Measurements from ENCODE around the gene SPZ1. TPM values are rescaled to one million over a fixed set of nuclear protein-coding genes. Genes with fewer than 3 reads are reported as not detected.

The SPZ1 gene
- total RNA-seq, 1 experiment from 2014 or later, result not detected

DNA sequence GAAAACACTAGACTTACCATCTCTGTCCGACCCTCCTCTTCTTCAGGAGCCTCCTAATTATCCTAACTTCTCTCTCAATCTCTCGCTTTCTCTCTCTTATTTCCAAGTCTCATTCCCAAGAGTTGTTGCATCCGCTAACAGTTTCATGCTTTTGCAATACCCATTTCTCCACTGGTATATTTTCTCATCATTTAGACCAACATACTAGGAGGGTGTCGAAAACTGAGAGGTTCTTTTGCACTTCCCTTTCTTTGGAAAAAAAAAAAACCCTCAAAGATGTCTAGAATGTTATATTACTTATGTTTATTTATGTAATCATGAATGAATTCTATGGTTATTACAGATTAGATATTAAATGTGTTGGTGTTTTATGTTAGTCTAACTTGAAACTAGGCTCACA lies 35.9 kb downstream of the SPZ1 start:
- Histone ChIP-seq H2AFZ (ENCODE audit: low read depth, low read length, poor library complexity, severe bottlenecking) (no peak overlapping the region), H3K79me2 (ENCODE audit: insufficient read depth, low read length) (no peaks in the 10 kb centered on the region), H3K9ac (ENCODE audit: low read length) (no peak overlapping the region), H3K36me3 (ENCODE audit: control insufficient read depth in 1 of 2, insufficient read depth in 2 of 2, low read length in 2 of 2) (no peaks in the 10 kb centered on the region), H3K4me3 (replicated peaks in 1 of 2; ENCODE audit: low read depth in 1 of 2, low read length in 2 of 2) (no peak overlapping the region), H3K27ac (ENCODE audit: low read depth, low read length) (no peak overlapping the region), H3K4me1 (ENCODE audit: control insufficient read depth in 1 of 2, insufficient read depth in 2 of 2, low read length in 2 of 2) (no peaks in the 10 kb centered on the region), H3K27me3 (ENCODE audit: insufficient read depth, low read length) (no peaks in the 10 kb centered on the region), H3K9me3 (ENCODE audit: control insufficient read depth in 1 of 2, insufficient read depth in 1 of 2, low read depth in 1 of 2, low read length in 2 of 2) (no peaks in the 10 kb centered on the region), H3K4me2 (ENCODE audit: low read length) (no peak overlapping the region), H3K9me2 (ENCODE audit: insufficient read depth) (no peaks in the 10 kb centered on the region), H4K20me1 (ENCODE audit: insufficient read depth) (no peaks in the 10 kb centered on the region)
- ChIA-PET RAD21 (ENCODE audit: low non-redundant PET in 1 of 2, low total read pairs in 2 of 2, uncharacterized antibody in 2 of 2, unreplicated experiment in 2 of 2) (no interaction called here), CTCF (no interaction called here), POLR2A (no interaction called here)
- intact Hi-C loops (cut with micrococcal nuclease), result no loop called here
- no TSS peak for BruUV-seq (replicated peaks)
- DNase-seq (ENCODE audit: low read depth, low spot score), result no peak
- no peak for ATAC-seq
- TF ChIP-seq POLR2AphosphoS5 (IDR thresholded peaks at IDR 0.05; ENCODE audit: low read depth, low read length) (no peak), SIN3A (IDR thresholded peaks at IDR 0.05; ENCODE audit: low read depth) (no peak), TCF7L2 (IDR thresholded peaks at IDR 0.05; ENCODE audit: borderline replicate concordance, extremely low read depth, insufficient read depth, insufficient read length) (no peak), ELF1 (IDR thresholded peaks at IDR 0.05; ENCODE audit: borderline replicate concordance, low read depth) (no peak), CBX3 (IDR thresholded peaks at IDR 0.05; ENCODE audit: low read depth) (no peak), YY1 (IDR thresholded peaks at IDR 0.05; ENCODE audit: extremely low read depth, insufficient replicate concordance, low read depth, low read length) (no peak)
- TF ChIP-seq, protein P1, sequence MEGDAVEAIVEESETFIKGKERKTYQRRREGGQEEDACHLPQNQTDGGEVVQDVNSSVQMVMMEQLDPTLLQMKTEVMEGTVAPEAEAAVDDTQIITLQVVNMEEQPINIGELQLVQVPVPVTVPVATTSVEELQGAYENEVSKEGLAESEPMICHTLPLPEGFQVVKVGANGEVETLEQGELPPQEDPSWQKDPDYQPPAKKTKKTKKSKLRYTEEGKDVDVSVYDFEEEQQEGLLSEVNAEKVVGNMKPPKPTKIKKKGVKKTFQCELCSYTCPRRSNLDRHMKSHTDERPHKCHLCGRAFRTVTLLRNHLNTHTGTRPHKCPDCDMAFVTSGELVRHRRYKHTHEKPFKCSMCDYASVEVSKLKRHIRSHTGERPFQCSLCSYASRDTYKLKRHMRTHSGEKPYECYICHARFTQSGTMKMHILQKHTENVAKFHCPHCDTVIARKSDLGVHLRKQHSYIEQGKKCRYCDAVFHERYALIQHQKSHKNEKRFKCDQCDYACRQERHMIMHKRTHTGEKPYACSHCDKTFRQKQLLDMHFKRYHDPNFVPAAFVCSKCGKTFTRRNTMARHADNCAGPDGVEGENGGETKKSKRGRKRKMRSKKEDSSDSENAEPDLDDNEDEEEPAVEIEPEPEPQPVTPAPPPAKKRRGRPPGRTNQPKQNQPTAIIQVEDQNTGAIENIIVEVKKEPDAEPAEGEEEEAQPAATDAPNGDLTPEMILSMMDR (IDR thresholded peaks at IDR 0.05 in 2 of 3, conservative IDR thresholded peaks at IDR 0.05 in 1 of 3; ENCODE audit: borderline replicate concordance in 1 of 3, insufficient read depth in 1 of 3, low read depth in 2 of 3, low read length in 2 of 3), result no peak

DNA sequence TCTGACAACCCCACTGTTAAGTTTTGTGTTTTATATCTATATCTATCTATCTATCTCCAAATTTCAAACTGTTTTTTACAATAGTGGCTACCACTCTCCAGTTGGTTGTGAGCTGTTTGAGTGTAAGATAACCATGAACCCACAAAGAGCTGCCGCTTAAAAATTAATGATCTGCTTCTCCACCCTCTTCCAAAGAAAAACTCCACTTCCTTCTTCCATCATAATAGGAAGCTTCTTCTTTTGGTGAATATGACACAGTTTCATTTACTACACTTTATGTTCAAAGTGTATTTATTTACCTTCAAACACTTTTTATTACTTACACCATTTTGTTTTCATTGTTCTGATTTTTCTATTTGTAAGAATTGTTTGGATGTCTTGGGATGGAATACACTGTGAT lies 37.9 kb downstream of the SPZ1 start:
- no peak for TF ChIP-seq EZH2phosphoT487 (IDR thresholded peaks at IDR 0.05; ENCODE audit: borderline replicate concordance)
- TF ChIP-seq FOSL1 (IDR thresholded peaks at IDR 0.05; ENCODE audit: low read depth), result no peak
- TF ChIP-seq ZFX (IDR thresholded peaks at IDR 0.05), result no peak
- TF ChIP-seq EGR1 (IDR thresholded peaks at IDR 0.05; ENCODE audit: low read depth), result no peak
- TF ChIP-seq TCF7L2 (IDR thresholded peaks at IDR 0.05; ENCODE audit: borderline replicate concordance, extremely low read depth, insufficient read depth, insufficient read length), result no peak
- TF ChIP-seq ELF1 (IDR thresholded peaks at IDR 0.05; ENCODE audit: borderline replicate concordance, low read depth), result no peak
- TF ChIP-seq SIN3A (IDR thresholded peaks at IDR 0.05; ENCODE audit: low read depth), result no peak
- TF ChIP-seq JUND (IDR thresholded peaks at IDR 0.05), result no peak
- TF ChIP-seq, protein P2, sequence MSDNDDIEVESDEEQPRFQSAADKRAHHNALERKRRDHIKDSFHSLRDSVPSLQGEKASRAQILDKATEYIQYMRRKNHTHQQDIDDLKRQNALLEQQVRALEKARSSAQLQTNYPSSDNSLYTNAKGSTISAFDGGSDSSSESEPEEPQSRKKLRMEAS (IDR thresholded peaks at IDR 0.05), result no peak
- TF ChIP-seq CEBPB (IDR thresholded peaks at IDR 0.05; ENCODE audit: low read depth), result no peak
- H3K27me3 ChIP-seq (ENCODE audit: insufficient read depth, low read length), result no peaks in the 10 kb centered on the region
- DNase-seq (ENCODE audit: low read depth, low spot score) (no peak), ATAC-seq (no peak)
- no peak overlapping the region for H3K9ac ChIP-seq (ENCODE audit: low read length)
- CTCF ChIA-PET, result no interaction called here
- H4K20me1 ChIP-seq (ENCODE audit: insufficient read depth), result no peaks in the 10 kb centered on the region
- intact Hi-C loops (cut with micrococcal nuclease), result no loop called here
- no peaks in the 10 kb centered on the region for H3K9me3 ChIP-seq (ENCODE audit: control insufficient read depth in 1 of 2, insufficient read depth in 1 of 2, low read depth in 1 of 2, low read length in 2 of 2)
- no peak overlapping the region for H2AFZ ChIP-seq (ENCODE audit: low read depth, low read length, poor library complexity, severe bottlenecking)
- BruUV-seq (replicated peaks), result no TSS peak
- no peak overlapping the region for H3K4me3 ChIP-seq (replicated peaks in 1 of 2; ENCODE audit: low read depth in 1 of 2, low read length in 2 of 2)
- POLR2A ChIA-PET, result no interaction called here
- no peaks in the 10 kb centered on the region for H3K36me3 ChIP-seq (ENCODE audit: control insufficient read depth in 1 of 2, insufficient read depth in 2 of 2, low read length in 2 of 2)
- H3K79me2 ChIP-seq (ENCODE audit: insufficient read depth, low read length), result no peaks in the 10 kb centered on the region
- H3K9me2 ChIP-seq (ENCODE audit: insufficient read depth), result no peaks in the 10 kb centered on the region
- H3K27ac ChIP-seq (ENCODE audit: low read depth, low read length), result no peak overlapping the region
- H3K4me1 ChIP-seq (ENCODE audit: control insufficient read depth in 1 of 2, insufficient read depth in 2 of 2, low read length in 2 of 2), result no peaks in the 10 kb centered on the region
- no peak overlapping the region for H3K4me2 ChIP-seq (ENCODE audit: low read length)
- RAD21 ChIA-PET (ENCODE audit: low non-redundant PET in 1 of 2, low total read pairs in 2 of 2, uncharacterized antibody in 2 of 2, unreplicated experiment in 2 of 2), result no interaction called here

All from HCT116 (cell line).